GM23338 (cell line): ENCODE data around the gene FLNC. TPM values are rescaled to one million over a fixed set of nuclear protein-coding genes. Genes with fewer than 3 reads are reported as not detected.

Experiments
- ATAC-seq: fragments of 200-7000 bp; cut with Tn5 transposase; 3 replicates; pipeline ENCODE4 v1.9.1; 2020
- DNase-seq: peaks from one replicate; pipeline ENCODE4 v3.0.0-alpha.2; 2015; ENCODE audit warnings: low spot score
- H2AFZ ChIP-seq: fragments of 200-600 bp; sonication (generic); 2 replicates; pipeline ENCODE4 v1.8.0; 2016; ENCODE audit warnings: antibody characterized with exemption, mild to moderate bottlenecking, moderate library complexity
- H3F3A ChIP-seq: fragments of 200-600 bp; sonication (generic); replicated peaks from 2 replicates; pipeline ENCODE4 v1.8.0; 2017; ENCODE audit warnings: antibody characterized with exemption, mixed run types, low read depth
- H3K27ac ChIP-seq: fragments of 200-600 bp; sonication (generic); 2 replicates; pipeline ENCODE4 v1.6.1; 2016; ENCODE audit warnings: low read depth
- H3K27me3 ChIP-seq: fragments of 200-600 bp; sonication (generic); 2 replicates; pipeline ENCODE4 v1.8.0; 2016; ENCODE audit warnings: mild to moderate bottlenecking, mixed run types, moderate library complexity; ENCODE audit not compliant: insufficient read depth
- H3K36me3 ChIP-seq: fragments of 200-600 bp; sonication (generic); 2 replicates; pipeline ENCODE4 v1.8.0; 2016; ENCODE audit warnings: mild to moderate bottlenecking; ENCODE audit not compliant: insufficient read depth
- H3K4me1 ChIP-seq: fragments of 200-600 bp; sonication (generic); 2 replicates; pipeline ENCODE4 v1.8.0; 2016; ENCODE audit warnings: mild to moderate bottlenecking, moderate library complexity; ENCODE audit not compliant: insufficient read depth
- H3K4me2 ChIP-seq: fragments of 200-600 bp; sonication (generic); 2 replicates; pipeline ENCODE4 v1.7.1; 2017; ENCODE audit warnings: mixed run types
- H3K4me3 ChIP-seq: fragments of 200-600 bp; sonication (generic); 2 replicates; pipeline ENCODE4 v1.6.1; 2016; ENCODE audit warnings: mixed run types
- H3K79me2 ChIP-seq: fragments of 200-600 bp; sonication (generic); replicated peaks from 2 replicates; pipeline ENCODE4 v1.8.0; 2017; ENCODE audit warnings: mild to moderate bottlenecking; ENCODE audit not compliant: insufficient read depth
- H3K9me2 ChIP-seq: fragments of 200-600 bp; sonication (generic); 2 replicates; pipeline ENCODE4 v1.8.0; 2017; ENCODE audit not compliant: insufficient read depth
- H4K20me1 ChIP-seq: fragments of 200-600 bp; sonication (generic); replicated peaks from 2 replicates; pipeline ENCODE4 v1.8.0; 2017; ENCODE audit warnings: mild to moderate bottlenecking; ENCODE audit not compliant: insufficient read depth
- H3K27ac Mint-ChIP-seq: 2 replicates; pipeline ENCODE4 v1.8.0; 2020; ENCODE audit warnings: inconsistent platforms, mild to moderate bottlenecking, moderate library complexity, mixed read lengths
- H3K27me3 Mint-ChIP-seq: 3 replicates; pipeline ENCODE4 v1.8.0; 2022; ENCODE audit warnings: low read depth, mild to moderate bottlenecking, moderate library complexity, mixed read lengths, inconsistent platforms; ENCODE audit not compliant: insufficient read depth, poor library complexity
- H3K36me3 Mint-ChIP-seq: 3 replicates; pipeline ENCODE4 v1.8.0; 2021; ENCODE audit warnings: low read depth, mild to moderate bottlenecking, inconsistent platforms, moderate library complexity, mixed read lengths
- H3K4me1 Mint-ChIP-seq: 3 replicates; pipeline ENCODE4 v1.8.0; 2020; ENCODE audit warnings: mild to moderate bottlenecking, inconsistent platforms, mixed read lengths
- H3K4me3 Mint-ChIP-seq: 3 replicates; pipeline ENCODE4 v1.8.0; 2021; ENCODE audit warnings: moderate library complexity, mild to moderate bottlenecking, inconsistent platforms, mixed read lengths
- H3K9me3 Mint-ChIP-seq: 3 replicates; pipeline ENCODE4 v1.8.0; 2020; ENCODE audit warnings: moderate library complexity, mild to moderate bottlenecking, inconsistent platforms, mixed read lengths
- CREB1 ChIP-seq: fragments of 250-450 bp; sonication (Bioruptor Pico); IDR thresholded peaks from 2 replicates; pipeline ENCODE4 v1.5.0; 2020; ENCODE audit warnings: low read depth, mild to moderate bottlenecking, moderate library complexity
- EZH2 ChIP-seq: fragments of 200-600 bp; sonication (generic); IDR thresholded peaks from one replicate; pipeline ENCODE4 v1.8.0; 2017; ENCODE audit warnings: antibody characterized with exemption, mild to moderate bottlenecking, low read depth; ENCODE audit not compliant: unreplicated experiment
- EZH2phosphoT487 ChIP-seq: fragments of 200-600 bp; sonication (generic); IDR thresholded peaks from one replicate; pipeline ENCODE4 v1.8.1; 2018; ENCODE audit warnings: antibody characterized with exemption; ENCODE audit not compliant: unreplicated experiment
- JUNB ChIP-seq: IDR thresholded peaks from one replicate; pipeline ENCODE4 v1.6.1; 2016; ENCODE audit warnings: antibody characterized with exemption; ENCODE audit not compliant: unreplicated experiment
- NANOG ChIP-seq: IDR thresholded peaks from 2 replicates; pipeline ENCODE4 v1.6.1; 2016; ENCODE audit warnings: antibody characterized with exemption, borderline replicate concordance
- POLR2AphosphoS5 ChIP-seq: IDR thresholded peaks from 2 replicates; pipeline ENCODE4 v1.6.1; 2016; ENCODE audit warnings: antibody characterized with exemption, low read depth
- STAT1 ChIP-seq: IDR thresholded peaks from one replicate; pipeline ENCODE4 v1.6.1; 2016; ENCODE audit warnings: antibody characterized with exemption; ENCODE audit not compliant: unreplicated experiment
- ZNF114 ChIP-seq: fragments of 250-450 bp; sonication (Bioruptor Pico); IDR thresholded peaks from 2 replicates; pipeline ENCODE4 v1.5.0; 2020; ENCODE audit warnings: mild to moderate bottlenecking, moderate library complexity
- ZNF331 ChIP-seq: fragments of 250-450 bp; sonication (Bioruptor Pico); IDR thresholded peaks from 2 replicates; pipeline ENCODE4 v1.5.0; 2020; ENCODE audit warnings: low read depth, mild to moderate bottlenecking, moderate library complexity
- polyA plus RNA-seq: library from polyadenylated mRNA; unstranded; fragments of >200 nt; fragmentation: Nextera tagmentation; extraction: Ambion mirVana; gene quantifications from 2 replicates; pipeline ENCODE4 v1.2.1, GENCODE V29; 2016
- total RNA-seq: library from RNA; depleted of rRNA; stranded (reverse); fragments of >200 nt; shearing (Covaris generic); gene quantifications from 2 replicates; pipeline ENCODE4 v1.2.3, GENCODE V29; 2014
- TF ChIP-seq, protein P1 (sequence below), 2 experiments: fragments of 200-600 bp in 1 of 2; sonication (generic) in 1 of 2; conservative IDR thresholded peaks; 2 replicates each; pipeline versions ENCODE4 v1.5.1 to v1.6.1; 2016 to 2017; ENCODE audit warnings: antibody characterized with exemption in 2 of 2, low read depth in 2 of 2, mild to moderate bottlenecking in 2 of 2, moderate library complexity in 1 of 2
- TF ChIP-seq, protein P2 (sequence below): fragments of 250-450 bp; sonication (Bioruptor Pico); IDR thresholded peaks from 2 replicates; pipeline ENCODE4 v1.5.0; 2020; ENCODE audit warnings: mild to moderate bottlenecking, moderate library complexity
- TF ChIP-seq, protein P3 (sequence below): IDR thresholded peaks from 2 replicates; pipeline ENCODE4 v1.6.1; 2016; ENCODE audit warnings: antibody characterized with exemption
- TF ChIP-seq, protein P4 (sequence below): IDR thresholded peaks from one replicate; pipeline ENCODE4 v1.6.1; 2018; ENCODE audit warnings: antibody characterized with exemption; ENCODE audit not compliant: unreplicated experiment

FLNC gene
- total and polyA plus RNA-seq, 2 experiments from 2014 or later, result 0.65 to 11.8 TPM

DNA sequence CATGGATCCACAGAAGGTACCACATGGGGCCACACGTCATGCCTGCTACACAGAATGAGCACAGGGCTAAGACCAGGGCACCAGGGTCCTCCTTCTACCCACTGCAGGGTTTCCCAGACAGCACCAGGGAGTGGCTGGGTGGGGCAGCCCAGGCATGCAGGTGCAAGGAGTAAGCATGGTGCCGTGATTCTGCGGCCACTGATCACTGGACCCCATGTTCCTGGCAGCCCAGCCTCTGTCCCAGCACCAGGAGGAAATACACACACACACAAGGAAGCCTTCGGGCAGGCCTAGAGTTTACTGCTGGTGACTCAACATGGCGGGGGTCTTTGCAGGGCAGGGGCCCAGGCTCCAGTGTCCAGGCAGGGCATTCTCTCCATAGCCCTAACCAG, 46.4 kb downstream of the FLNC start:
- Histone ChIP-seq H3K4me3 (no peak overlapping the region), H2AFZ (no peak overlapping the region), H4K20me1 (no peaks in the 10 kb centered on the region), H3K36me3 (no peaks in the 10 kb centered on the region), H3K4me1 (peaks cover 8% of the 10 kb centered on the region; the same call in 1 of the 2 replicates), H3K27ac (no peak overlapping the region), H3K79me2 (no peaks in the 10 kb centered on the region), H3K4me2 (no peak overlapping the region), H3K9me2 (no peaks in the 10 kb centered on the region), H3F3A (no peaks in the 10 kb centered on the region), H3K27me3 (peaks cover 7% of the 10 kb centered on the region)
- Mint-ChIP-seq H3K27me3 (peaks cover 15% of the 10 kb centered on the region), H3K4me1 (peaks cover 3% of the 10 kb centered on the region; the same call in 1 of the 3 replicates), H3K4me3 (no peak overlapping the region), H3K36me3 (no peaks in the 10 kb centered on the region), H3K27ac (no peak overlapping the region), H3K9me3 (no peaks in the 10 kb centered on the region)
- DNase-seq, result no peak
- TF ChIP-seq, protein P1, sequence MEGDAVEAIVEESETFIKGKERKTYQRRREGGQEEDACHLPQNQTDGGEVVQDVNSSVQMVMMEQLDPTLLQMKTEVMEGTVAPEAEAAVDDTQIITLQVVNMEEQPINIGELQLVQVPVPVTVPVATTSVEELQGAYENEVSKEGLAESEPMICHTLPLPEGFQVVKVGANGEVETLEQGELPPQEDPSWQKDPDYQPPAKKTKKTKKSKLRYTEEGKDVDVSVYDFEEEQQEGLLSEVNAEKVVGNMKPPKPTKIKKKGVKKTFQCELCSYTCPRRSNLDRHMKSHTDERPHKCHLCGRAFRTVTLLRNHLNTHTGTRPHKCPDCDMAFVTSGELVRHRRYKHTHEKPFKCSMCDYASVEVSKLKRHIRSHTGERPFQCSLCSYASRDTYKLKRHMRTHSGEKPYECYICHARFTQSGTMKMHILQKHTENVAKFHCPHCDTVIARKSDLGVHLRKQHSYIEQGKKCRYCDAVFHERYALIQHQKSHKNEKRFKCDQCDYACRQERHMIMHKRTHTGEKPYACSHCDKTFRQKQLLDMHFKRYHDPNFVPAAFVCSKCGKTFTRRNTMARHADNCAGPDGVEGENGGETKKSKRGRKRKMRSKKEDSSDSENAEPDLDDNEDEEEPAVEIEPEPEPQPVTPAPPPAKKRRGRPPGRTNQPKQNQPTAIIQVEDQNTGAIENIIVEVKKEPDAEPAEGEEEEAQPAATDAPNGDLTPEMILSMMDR (conservative IDR thresholded peaks at IDR 0.05; ENCODE audit: low read depth in 2 of 2), result no peak
- TF ChIP-seq POLR2AphosphoS5 (no peak), NANOG (no peak), ZNF331 (CRISPR knock-in tag) (no peak), JUNB (no peak), EZH2 (no peak), CREB1 (CRISPR knock-in tag) (no peak), STAT1 (no peak), EZH2phosphoT487 (no peak), ZNF114 (CRISPR knock-in tag) (no peak)
- TF ChIP-seq, protein P2, sequence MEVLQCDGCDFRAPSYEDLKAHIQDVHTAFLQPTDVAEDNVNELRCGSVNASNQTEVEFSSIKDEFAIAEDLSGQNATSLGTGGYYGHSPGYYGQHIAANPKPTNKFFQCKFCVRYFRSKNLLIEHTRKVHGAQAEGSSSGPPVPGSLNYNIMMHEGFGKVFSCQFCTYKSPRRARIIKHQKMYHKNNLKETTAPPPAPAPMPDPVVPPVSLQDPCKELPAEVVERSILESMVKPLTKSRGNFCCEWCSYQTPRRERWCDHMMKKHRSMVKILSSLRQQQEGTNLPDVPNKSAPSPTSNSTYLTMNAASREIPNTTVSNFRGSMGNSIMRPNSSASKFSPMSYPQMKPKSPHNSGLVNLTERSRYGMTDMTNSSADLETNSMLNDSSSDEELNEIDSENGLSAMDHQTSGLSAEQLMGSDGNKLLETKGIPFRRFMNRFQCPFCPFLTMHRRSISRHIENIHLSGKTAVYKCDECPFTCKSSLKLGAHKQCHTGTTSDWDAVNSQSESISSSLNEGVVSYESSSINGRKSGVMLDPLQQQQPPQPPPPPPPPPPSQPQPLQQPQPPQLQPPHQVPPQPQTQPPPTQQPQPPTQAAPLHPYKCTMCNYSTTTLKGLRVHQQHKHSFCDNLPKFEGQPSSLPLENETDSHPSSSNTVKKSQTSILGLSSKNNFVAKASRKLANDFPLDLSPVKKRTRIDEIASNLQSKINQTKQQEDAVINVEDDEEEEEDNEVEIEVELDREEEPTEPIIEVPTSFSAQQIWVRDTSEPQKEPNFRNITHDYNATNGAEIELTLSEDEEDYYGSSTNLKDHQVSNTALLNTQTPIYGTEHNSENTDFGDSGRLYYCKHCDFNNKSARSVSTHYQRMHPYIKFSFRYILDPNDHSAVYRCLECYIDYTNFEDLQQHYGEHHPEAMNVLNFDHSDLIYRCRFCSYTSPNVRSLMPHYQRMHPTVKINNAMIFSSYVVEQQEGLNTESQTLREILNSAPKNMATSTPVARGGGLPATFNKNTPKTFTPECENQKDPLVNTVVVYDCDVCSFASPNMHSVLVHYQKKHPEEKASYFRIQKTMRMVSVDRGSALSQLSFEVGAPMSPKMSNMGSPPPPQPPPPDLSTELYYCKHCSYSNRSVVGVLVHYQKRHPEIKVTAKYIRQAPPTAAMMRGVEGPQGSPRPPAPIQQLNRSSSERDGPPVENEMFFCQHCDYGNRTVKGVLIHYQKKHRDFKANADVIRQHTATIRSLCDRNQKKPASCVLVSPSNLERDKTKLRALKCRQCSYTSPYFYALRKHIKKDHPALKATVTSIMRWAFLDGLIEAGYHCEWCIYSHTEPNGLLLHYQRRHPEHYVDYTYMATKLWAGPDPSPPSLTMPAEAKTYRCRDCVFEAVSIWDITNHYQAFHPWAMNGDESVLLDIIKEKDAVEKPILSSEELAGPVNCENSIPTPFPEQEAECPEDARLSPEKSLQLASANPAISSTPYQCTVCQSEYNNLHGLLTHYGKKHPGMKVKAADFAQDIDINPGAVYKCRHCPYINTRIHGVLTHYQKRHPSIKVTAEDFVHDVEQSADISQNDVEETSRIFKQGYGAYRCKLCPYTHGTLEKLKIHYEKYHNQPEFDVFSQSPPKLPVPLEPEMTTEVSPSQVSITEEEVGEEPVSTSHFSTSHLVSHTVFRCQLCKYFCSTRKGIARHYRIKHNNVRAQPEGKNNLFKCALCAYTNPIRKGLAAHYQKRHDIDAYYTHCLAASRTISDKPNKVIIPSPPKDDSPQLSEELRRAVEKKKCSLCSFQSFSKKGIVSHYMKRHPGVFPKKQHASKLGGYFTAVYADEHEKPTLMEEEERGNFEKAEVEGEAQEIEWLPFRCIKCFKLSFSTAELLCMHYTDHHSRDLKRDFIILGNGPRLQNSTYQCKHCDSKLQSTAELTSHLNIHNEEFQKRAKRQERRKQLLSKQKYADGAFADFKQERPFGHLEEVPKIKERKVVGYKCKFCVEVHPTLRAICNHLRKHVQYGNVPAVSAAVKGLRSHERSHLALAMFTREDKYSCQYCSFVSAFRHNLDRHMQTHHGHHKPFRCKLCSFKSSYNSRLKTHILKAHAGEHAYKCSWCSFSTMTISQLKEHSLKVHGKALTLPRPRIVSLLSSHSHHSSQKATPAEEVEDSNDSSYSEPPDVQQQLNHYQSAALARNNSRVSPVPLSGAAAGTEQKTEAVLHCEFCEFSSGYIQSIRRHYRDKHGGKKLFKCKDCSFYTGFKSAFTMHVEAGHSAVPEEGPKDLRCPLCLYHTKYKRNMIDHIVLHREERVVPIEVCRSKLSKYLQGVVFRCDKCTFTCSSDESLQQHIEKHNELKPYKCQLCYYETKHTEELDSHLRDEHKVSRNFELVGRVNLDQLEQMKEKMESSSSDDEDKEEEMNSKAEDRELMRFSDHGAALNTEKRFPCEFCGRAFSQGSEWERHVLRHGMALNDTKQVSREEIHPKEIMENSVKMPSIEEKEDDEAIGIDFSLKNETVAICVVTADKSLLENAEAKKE (CRISPR knock-in tag), result no peak
- TF ChIP-seq, protein P3, sequence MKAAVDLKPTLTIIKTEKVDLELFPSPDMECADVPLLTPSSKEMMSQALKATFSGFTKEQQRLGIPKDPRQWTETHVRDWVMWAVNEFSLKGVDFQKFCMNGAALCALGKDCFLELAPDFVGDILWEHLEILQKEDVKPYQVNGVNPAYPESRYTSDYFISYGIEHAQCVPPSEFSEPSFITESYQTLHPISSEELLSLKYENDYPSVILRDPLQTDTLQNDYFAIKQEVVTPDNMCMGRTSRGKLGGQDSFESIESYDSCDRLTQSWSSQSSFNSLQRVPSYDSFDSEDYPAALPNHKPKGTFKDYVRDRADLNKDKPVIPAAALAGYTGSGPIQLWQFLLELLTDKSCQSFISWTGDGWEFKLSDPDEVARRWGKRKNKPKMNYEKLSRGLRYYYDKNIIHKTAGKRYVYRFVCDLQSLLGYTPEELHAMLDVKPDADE, result no peak
- TF ChIP-seq, protein P4, sequence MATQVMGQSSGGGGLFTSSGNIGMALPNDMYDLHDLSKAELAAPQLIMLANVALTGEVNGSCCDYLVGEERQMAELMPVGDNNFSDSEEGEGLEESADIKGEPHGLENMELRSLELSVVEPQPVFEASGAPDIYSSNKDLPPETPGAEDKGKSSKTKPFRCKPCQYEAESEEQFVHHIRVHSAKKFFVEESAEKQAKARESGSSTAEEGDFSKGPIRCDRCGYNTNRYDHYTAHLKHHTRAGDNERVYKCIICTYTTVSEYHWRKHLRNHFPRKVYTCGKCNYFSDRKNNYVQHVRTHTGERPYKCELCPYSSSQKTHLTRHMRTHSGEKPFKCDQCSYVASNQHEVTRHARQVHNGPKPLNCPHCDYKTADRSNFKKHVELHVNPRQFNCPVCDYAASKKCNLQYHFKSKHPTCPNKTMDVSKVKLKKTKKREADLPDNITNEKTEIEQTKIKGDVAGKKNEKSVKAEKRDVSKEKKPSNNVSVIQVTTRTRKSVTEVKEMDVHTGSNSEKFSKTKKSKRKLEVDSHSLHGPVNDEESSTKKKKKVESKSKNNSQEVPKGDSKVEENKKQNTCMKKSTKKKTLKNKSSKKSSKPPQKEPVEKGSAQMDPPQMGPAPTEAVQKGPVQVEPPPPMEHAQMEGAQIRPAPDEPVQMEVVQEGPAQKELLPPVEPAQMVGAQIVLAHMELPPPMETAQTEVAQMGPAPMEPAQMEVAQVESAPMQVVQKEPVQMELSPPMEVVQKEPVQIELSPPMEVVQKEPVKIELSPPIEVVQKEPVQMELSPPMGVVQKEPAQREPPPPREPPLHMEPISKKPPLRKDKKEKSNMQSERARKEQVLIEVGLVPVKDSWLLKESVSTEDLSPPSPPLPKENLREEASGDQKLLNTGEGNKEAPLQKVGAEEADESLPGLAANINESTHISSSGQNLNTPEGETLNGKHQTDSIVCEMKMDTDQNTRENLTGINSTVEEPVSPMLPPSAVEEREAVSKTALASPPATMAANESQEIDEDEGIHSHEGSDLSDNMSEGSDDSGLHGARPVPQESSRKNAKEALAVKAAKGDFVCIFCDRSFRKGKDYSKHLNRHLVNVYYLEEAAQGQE, result no peak
- no peak for ATAC-seq
